Upper lobe of right lung (tissue), 1 donor: ENCODE measurements around the gene ACACB. TPM values are rescaled to one million over a fixed set of nuclear protein-coding genes. Genes with fewer than 3 reads are reported as not detected.

Source experiments
- ATAC-seq: fragments of 200-7000 bp; cut with Tn5 transposase; one replicate; pipeline ENCODE4 v1.9.1; 2020; ENCODE audit warnings: mild to moderate bottlenecking, moderate library complexity
- DNase-seq: peaks from one replicate; pipeline ENCODE4 v3.0.0-alpha.2; 2020
- H3K27ac ChIP-seq: fragments of 200-600 bp; one replicate; pipeline ENCODE4 v1.8.0; 2022
- H3K27me3 ChIP-seq: fragments of 200-600 bp; one replicate; pipeline ENCODE4 v1.8.0; 2022; ENCODE audit warnings: mild to moderate bottlenecking
- H3K36me3 ChIP-seq: fragments of 200-600 bp; one replicate; pipeline ENCODE4 v1.8.0; 2022
- H3K4me1 ChIP-seq: fragments of 200-600 bp; one replicate; pipeline ENCODE4 v1.8.0; 2022
- H3K4me3 ChIP-seq: fragments of 200-600 bp; one replicate; pipeline ENCODE4 v1.8.0; 2022; ENCODE audit warnings: mild to moderate bottlenecking
- H3K9me3 ChIP-seq: fragments of 200-600 bp; one replicate; pipeline ENCODE4 v1.8.0; 2022
- intact Hi-C: fragments of 100-400 bp; cut with DNase I; formaldehyde crosslinking; loops from one replicate; pipeline ENCODE4 v1.11.0; 2022
- total RNA-seq: library from RNA; stranded (reverse); fragmentation: NEBNext Ultra II Directional; extraction: Animal tissue kit (Norgen Biotek cat#: 25700); gene quantifications from one replicate; pipeline ENCODE4 v1.2.1, GENCODE V29; 2021
- TF ChIP-seq, protein P1 (sequence below): fragments of 200-600 bp; IDR thresholded peaks from one replicate; pipeline ENCODE4 v1.8.0; 2022; ENCODE audit warnings: antibody characterized with exemption
- donor health status: DM: no; HTN: yes; CAD: no; lungs with severe emphysema.

Gene ACACB
- total RNA-seq, 1 donor from 2014 or later = 35.2 TPM

DNA sequence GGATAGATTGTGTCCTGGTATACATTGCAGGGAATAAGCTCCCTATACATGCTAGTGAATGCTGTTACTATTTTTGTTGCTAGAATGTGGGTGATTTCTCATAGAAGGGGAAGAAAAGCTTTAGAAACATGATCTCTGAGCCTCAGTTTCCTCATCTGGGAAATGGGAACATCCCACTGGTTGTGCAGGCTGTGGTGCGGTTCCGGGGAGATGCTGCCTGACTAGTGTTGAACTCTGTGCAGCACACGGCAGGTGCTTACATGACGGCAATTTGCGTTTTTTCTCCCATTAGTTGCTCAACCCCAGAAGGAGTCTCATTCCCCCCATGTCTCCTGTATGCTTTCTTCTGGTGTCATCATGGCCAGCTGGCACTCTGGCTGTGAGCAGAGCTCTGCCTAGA, 159.8 kb downstream of the ACACB start:
- H3K4me1 ChIP-seq = peaks cover 5% of the 10 kb centered on the region
- DNase-seq (no peak), ATAC-seq (no peak)
- TF ChIP-seq, protein P1, sequence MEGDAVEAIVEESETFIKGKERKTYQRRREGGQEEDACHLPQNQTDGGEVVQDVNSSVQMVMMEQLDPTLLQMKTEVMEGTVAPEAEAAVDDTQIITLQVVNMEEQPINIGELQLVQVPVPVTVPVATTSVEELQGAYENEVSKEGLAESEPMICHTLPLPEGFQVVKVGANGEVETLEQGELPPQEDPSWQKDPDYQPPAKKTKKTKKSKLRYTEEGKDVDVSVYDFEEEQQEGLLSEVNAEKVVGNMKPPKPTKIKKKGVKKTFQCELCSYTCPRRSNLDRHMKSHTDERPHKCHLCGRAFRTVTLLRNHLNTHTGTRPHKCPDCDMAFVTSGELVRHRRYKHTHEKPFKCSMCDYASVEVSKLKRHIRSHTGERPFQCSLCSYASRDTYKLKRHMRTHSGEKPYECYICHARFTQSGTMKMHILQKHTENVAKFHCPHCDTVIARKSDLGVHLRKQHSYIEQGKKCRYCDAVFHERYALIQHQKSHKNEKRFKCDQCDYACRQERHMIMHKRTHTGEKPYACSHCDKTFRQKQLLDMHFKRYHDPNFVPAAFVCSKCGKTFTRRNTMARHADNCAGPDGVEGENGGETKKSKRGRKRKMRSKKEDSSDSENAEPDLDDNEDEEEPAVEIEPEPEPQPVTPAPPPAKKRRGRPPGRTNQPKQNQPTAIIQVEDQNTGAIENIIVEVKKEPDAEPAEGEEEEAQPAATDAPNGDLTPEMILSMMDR = no peak
- H3K27ac ChIP-seq = no peak overlapping the region
- H3K9me3 ChIP-seq = no peaks in the 10 kb centered on the region
- H3K36me3 ChIP-seq = no peaks in the 10 kb centered on the region
- H3K4me3 ChIP-seq = no peak overlapping the region
- H3K27me3 ChIP-seq = no peaks in the 10 kb centered on the region
- intact Hi-C loops = no loop called here

DNA sequence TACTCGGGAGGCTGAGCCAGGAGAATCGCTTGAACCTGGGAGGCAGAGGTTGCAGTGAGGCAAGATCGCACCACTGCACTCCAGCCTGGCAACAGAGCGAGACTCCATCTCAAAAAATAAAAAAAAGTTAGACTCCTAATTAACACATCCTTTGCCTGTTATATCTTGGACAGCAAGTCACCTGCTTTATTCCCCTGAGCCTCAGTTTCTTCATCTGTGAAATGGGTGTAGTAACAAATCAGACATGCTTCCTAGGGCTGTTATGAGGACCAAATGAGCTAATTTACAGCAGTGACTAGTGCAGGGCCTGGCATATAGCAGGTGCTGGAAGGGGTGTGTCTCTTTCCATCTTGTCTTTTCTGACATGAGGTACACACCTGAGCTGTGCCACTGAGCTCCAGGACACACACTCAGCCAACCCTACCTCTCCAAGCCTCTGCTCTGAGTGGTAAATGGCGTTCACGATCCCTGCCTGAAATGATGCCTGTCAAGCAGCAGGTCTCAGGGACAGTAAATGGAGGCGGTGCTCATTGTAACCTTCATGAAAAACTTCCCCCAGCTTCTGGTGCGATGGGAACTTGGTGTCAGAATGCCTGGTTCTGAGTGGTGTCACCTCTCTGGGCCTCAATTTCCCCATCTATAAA, 161.0 kb downstream of the ACACB start:
- H3K4me3 ChIP-seq = no peak overlapping the region
- peaks cover 5% of the 10 kb centered on the region for H3K4me1 ChIP-seq
- H3K27ac ChIP-seq = no peak overlapping the region
- TF ChIP-seq, protein P1 = no peak
- H3K36me3 ChIP-seq = no peaks in the 10 kb centered on the region
- no peaks in the 10 kb centered on the region for H3K27me3 ChIP-seq
- ATAC-seq = no peak
- no peak for DNase-seq
- H3K9me3 ChIP-seq = no peaks in the 10 kb centered on the region
- intact Hi-C loops = no loop called here

DNA sequence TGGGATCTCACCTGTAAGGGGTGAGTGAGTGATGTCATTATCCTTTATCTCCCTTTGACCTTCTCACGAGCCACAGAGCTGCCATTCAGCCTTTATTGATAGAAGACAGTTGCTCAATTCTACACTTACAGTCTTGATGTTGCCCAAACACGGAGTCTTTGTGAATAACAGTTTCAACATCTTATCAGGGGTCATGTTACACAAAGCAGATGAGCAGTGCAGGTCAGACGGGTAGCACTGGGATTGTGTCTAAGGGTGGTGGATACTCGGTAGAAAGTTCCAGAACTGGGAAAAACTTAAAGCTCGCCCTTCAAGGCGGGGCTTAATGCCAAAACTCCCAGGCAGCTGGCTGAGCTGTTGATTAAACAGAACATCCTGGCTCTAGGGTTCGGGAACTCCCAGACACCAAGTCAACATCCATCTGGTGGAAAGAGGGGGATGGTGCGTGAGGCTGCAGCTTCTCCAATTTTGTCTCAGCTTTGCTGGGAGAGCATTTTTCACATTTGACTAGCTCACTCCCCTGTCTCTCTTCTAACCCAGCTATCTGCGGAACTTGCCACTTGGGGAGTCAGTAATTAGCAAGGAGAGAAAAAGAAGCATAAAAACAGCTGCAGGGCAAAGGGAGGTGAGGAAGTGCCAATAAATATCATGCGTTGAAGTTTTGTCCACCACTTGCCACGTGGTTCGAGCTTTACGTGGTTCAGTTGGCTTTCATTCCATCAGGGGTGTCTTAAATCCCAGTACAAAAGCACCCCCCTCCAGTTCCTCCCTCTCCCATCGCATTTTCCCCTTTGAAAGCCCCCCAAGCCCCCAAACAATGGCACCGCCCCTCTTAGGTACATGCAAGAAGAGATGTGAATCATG, 161.7 kb downstream of the ACACB start:
- DNase-seq (no peak), ATAC-seq (no peak)
- Histone ChIP-seq H3K27me3 (no peaks in the 10 kb centered on the region), H3K27ac (no peak overlapping the region), H3K4me1 (peaks cover 5% of the 10 kb centered on the region), H3K4me3 (no peak overlapping the region), H3K9me3 (no peaks in the 10 kb centered on the region), H3K36me3 (no peaks in the 10 kb centered on the region)
- TF ChIP-seq, protein P1 = no peak
- intact Hi-C loops = no loop called here

DNA sequence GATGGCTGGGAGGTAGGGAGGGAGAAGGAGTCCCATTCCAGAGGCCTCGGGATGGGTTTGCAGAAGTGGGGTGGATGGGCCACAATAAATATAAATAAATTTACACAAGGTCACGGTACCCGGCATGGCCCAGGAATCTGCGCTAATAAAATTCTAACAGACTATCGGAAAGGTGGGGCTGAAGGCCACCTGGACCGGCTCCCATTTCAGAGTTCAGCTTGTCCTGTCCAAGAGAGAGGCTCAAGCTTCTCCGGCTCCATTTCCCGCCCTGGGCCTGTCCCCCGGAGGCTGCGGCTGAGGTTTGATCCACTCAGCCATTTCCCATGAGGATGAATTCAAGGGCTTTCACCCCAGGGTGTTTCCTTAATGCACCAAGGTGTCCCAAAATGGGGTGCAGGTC, 162.5 kb downstream of the ACACB start:
- Histone ChIP-seq H3K4me1 (peaks cover 5% of the 10 kb centered on the region), H3K4me3 (no peak overlapping the region), H3K9me3 (no peaks in the 10 kb centered on the region), H3K27me3 (no peaks in the 10 kb centered on the region), H3K27ac (no peak overlapping the region), H3K36me3 (no peaks in the 10 kb centered on the region)
- intact Hi-C loops = no loop called here
- DNase-seq (no peak), ATAC-seq (no peak)
- TF ChIP-seq, protein P1 = no peak

DNA sequence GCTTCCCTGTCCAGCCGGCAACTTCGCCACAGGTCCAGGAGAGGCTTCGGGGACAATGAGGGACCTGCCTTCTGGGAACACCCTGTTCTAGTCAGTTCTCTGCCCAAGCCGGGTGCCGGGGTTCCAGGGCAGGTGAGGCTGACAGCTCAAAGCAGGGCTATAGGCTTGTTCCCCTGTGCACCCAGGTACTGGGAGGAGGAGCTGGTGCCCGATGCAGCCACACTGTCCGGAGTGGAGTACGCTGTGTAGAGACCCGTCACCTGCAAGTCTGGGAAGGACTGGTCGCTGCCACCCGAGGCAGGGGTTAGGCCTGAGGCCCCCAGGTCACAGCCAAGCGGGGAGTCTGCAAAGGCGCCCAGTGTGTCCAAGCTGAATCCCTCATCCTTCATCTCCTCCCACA, 163.1 kb downstream of the ACACB start:
- ATAC-seq (no peak), DNase-seq (no peak)
- intact Hi-C loops = no loop called here
- no peaks in the 10 kb centered on the region for H3K36me3 ChIP-seq
- no peak overlapping the region for H3K4me3 ChIP-seq
- no peaks in the 10 kb centered on the region for H3K9me3 ChIP-seq
- TF ChIP-seq, protein P1 = no peak
- H3K27ac ChIP-seq = no peak overlapping the region
- H3K27me3 ChIP-seq = no peaks in the 10 kb centered on the region
- H3K4me1 ChIP-seq = peaks cover 5% of the 10 kb centered on the region
